Measurements from ENCODE around the gene SLC39A3.

The SLC39A3 gene

GRCh38 chr19:2740314-2740656 is 468 bp upstream of the SLC39A3 start:
- ChIA-PET POLR2A (interaction anchor here (1.0 kb wide), 1 partner anchor 9 kb away, joined by 3 read pairs; no protein-coding TSS in a partner anchor), CTCF (interaction anchor here (1.1 to 1.8 kb wide), 2 partner anchors 11 to 92 kb away, joined by 3 to 7 read pairs; no protein-coding TSS in a partner anchor)
- no peak overlapping the region for H3K4me3 ChIP-seq (ENCODE audit: low read depth, low read length)
- DNase-seq (ENCODE audit: low read depth, low spot score): no peak
- no peak for TF ChIP-seq CTCF (IDR thresholded peaks at IDR 0.05; ENCODE audit: insufficient read depth, low read length, missing control alignments)

GRCh38 chr19:2736550-2737190 is 3.1 kb downstream of the SLC39A3 start:
- no peak overlapping the region for H3K4me3 ChIP-seq (ENCODE audit: low read depth, low read length)
- POLR2A ChIA-PET: no interaction called here
- no peak for DNase-seq (ENCODE audit: low read depth, low spot score)
- CTCF ChIA-PET: interaction anchor here (2.2 kb wide), 1 partner anchor 13 kb away, joined by 9 read pairs; no protein-coding TSS in a partner anchor
- no peak for TF ChIP-seq CTCF (IDR thresholded peaks at IDR 0.05; ENCODE audit: insufficient read depth, low read length, missing control alignments)

GRCh38 chr19:2735374-2735773 is 4.4 kb downstream of the SLC39A3 start:
- TF ChIP-seq CTCF (IDR thresholded peaks at IDR 0.05; ENCODE audit: insufficient read depth, low read length, missing control alignments): no peak
- no peak overlapping the region for H3K4me3 ChIP-seq (ENCODE audit: low read depth, low read length)
- CTCF ChIA-PET: interaction anchor here (2.2 kb wide), 1 partner anchor 15 kb away, joined by 9 read pairs; no protein-coding TSS in a partner anchor
- POLR2A ChIA-PET: no interaction called here
- no peak for DNase-seq (ENCODE audit: low read depth, low spot score)

GRCh38 chr19:2734589-2735288 is 5.1 kb downstream of the SLC39A3 start:
- ChIA-PET POLR2A (no interaction called here), CTCF (interaction anchor here (1.2 to 2.2 kb wide), 2 partner anchors 15 kb away, joined by 5 to 9 read pairs; no protein-coding TSS in a partner anchor)
- no peak for TF ChIP-seq CTCF (IDR thresholded peaks at IDR 0.05; ENCODE audit: insufficient read depth, low read length, missing control alignments)
- no peak for DNase-seq (ENCODE audit: low read depth, low spot score)
- no peak overlapping the region for H3K4me3 ChIP-seq (ENCODE audit: low read depth, low read length)

- CTCF ChIA-PET: interaction anchor here (1.2 kb wide), 1 partner anchor 16 kb away, joined by 5 read pairs; no protein-coding TSS in a partner anchor
- no peak for DNase-seq (ENCODE audit: low read depth, low spot score)
- POLR2A ChIA-PET: no interaction called here
- TF ChIP-seq CTCF (IDR thresholded peaks at IDR 0.05; ENCODE audit: insufficient read depth, low read length, missing control alignments): no peak
- no peak overlapping the region for H3K4me3 ChIP-seq (ENCODE audit: low read depth, low read length)
Measured at GRCh38 chr19:2733930-2734588, 5.8 kb downstream of the SLC39A3 start.

- ChIA-PET POLR2A (no interaction called here), CTCF (interaction anchor here (1.5 kb wide), 1 partner anchor 155 kb away, joined by 4 read pairs; no protein-coding TSS in a partner anchor)
- no peak overlapping the region for H3K4me3 ChIP-seq (ENCODE audit: low read depth, low read length)
- DNase-seq (ENCODE audit: low read depth, low spot score): no peak
- TF ChIP-seq CTCF (IDR thresholded peaks at IDR 0.05; ENCODE audit: insufficient read depth, low read length, missing control alignments): no peak
Measured at GRCh38 chr19:2732883-2733282, 6.9 kb downstream of the SLC39A3 start.
